K562 (cell line): Measurements from ENCODE around the gene KCTD8. TPM values are rescaled to one million over a fixed set of nuclear protein-coding genes. Genes with fewer than 3 reads are reported as not detected.

Experiments used
- ATAC-seq: fragments of 200-7000 bp; cut with Tn5 transposase; 3 replicates; pipeline ENCODE4 v1.9.1; 2020; ENCODE audit warnings: moderate library complexity
- BruUV-seq: library from RNA; stranded (reverse); fragments of 400-500 nt; replicated peaks from 2 replicates; lab custom pipeline; 2021; lab: Mats Ljungman, UMichigan
- CTCF ChIA-PET: fragments of 300-600 bp; formaldehyde crosslinking; extraction: SDS; loops from one replicate; lab custom pipeline; 2021; ENCODE audit warnings: low intra/inter-chr PET ratio; lab: Yijun Ruan, JAX
- POLR2A ChIA-PET: fragments of 300-600, 350-650 bp; sonication (Branson Sonifier 250); formaldehyde crosslinking; extraction: SDS; loops from one replicate; lab custom pipeline; 2021; ENCODE audit warnings: antibody characterized with exemption, inconsistent platforms; lab: Yijun Ruan, JAX
- DNase-seq, 4 experiments: peaks; one replicate each; pipeline versions ENCODE4 v3.0.0 to v3.0.0-alpha.2; 2011 to 2018; ENCODE audit warnings: low spot score in 3 of 4, mixed read lengths in 3 of 4; ENCODE audit errors: extremely low read depth in 1 of 4
- FAIRE-seq: peaks from 2 replicates; lab custom pipeline; 2011; peaks lifted over from hg19 to GRCh38; lab: Jason Lieb, UNC
- H2AFZ ChIP-seq: 2 replicates; pipeline ENCODE4 v1.6.0; 2011; ENCODE audit warnings: low read depth, low read length, control low read depth, inconsistent platforms
- H3K27ac ChIP-seq: fragments of 200-600 bp; 3 replicates; pipeline ENCODE4 v1.8.0; 2011; ENCODE audit warnings: low read depth, mild to moderate bottlenecking, control low read depth, inconsistent platforms, low read length, moderate library complexity, mixed read lengths; ENCODE audit errors: extremely low read depth
- H3K27me3 ChIP-seq, 2 experiments: fragments of 300-600 bp in 1 of 2; 2 replicates in 1 of 2; 3 replicates in 1 of 2; pipeline versions ENCODE4 v1.6.0 to v1.8.0; 2011; ENCODE audit warnings: inconsistent platforms in 2 of 2, low read length in 2 of 2, mild to moderate bottlenecking in 1 of 2, mixed read lengths in 1 of 2, moderate library complexity in 1 of 2; ENCODE audit not compliant: control insufficient read depth in 2 of 2, insufficient read depth in 2 of 2
- H3K36me3 ChIP-seq: fragments of 300-600 bp; 3 replicates; pipeline ENCODE4 v1.8.0; 2011; ENCODE audit warnings: mild to moderate bottlenecking, low read length, inconsistent platforms; ENCODE audit not compliant: control insufficient read depth, insufficient read depth
- H3K4me1 ChIP-seq, 2 experiments: fragments of 200-600 bp in 1 of 2; replicated peaks in 1 of 2; 2 replicates in 1 of 2; 3 replicates in 1 of 2; pipeline versions ENCODE4 v1.5.1 to v1.8.0; 2011; ENCODE audit warnings: inconsistent platforms in 2 of 2, low read length in 2 of 2, mild to moderate bottlenecking in 1 of 2, mixed read lengths in 1 of 2, moderate library complexity in 1 of 2; ENCODE audit not compliant: control insufficient read depth in 2 of 2, insufficient read depth in 2 of 2
- H3K4me2 ChIP-seq: 2 replicates; pipeline ENCODE4 v1.6.1; 2011; ENCODE audit warnings: low read length, control low read depth, inconsistent platforms, mixed read lengths; ENCODE audit not compliant: insufficient read depth
- H3K4me3 ChIP-seq: fragments of 200-600 bp; sonication (generic), shearing (Covaris generic); 2 replicates; pipeline ENCODE4 v1.5.1; 2016; ENCODE audit warnings: control low read depth, inconsistent platforms
- H3K79me2 ChIP-seq: fragments of 200-600 bp; 3 replicates; pipeline ENCODE4 v1.8.0; 2011; ENCODE audit warnings: low read length, inconsistent platforms; ENCODE audit not compliant: control insufficient read depth, insufficient read depth
- H3K9ac ChIP-seq, 2 experiments: 2 replicates each; pipeline versions ENCODE4 v1.6.0 to v1.6.1; 2011; ENCODE audit warnings: low read depth in 2 of 2, low read length in 2 of 2, control low read depth in 1 of 2, inconsistent platforms in 1 of 2, mild to moderate bottlenecking in 1 of 2, mixed read lengths in 1 of 2; ENCODE audit not compliant: insufficient read depth in 1 of 2
- H3K9me1 ChIP-seq: one replicate; pipeline ENCODE4 v1.6.0; 2011; ENCODE audit warnings: inconsistent platforms, mild to moderate bottlenecking, low read length, moderate library complexity; ENCODE audit not compliant: control insufficient read depth, insufficient read depth
- H3K9me3 ChIP-seq: replicated peaks from 2 replicates; pipeline ENCODE4 v1.5.1; 2011; ENCODE audit warnings: low read depth, low read length, inconsistent platforms; ENCODE audit not compliant: control insufficient read depth, insufficient read depth
- H4K20me1 ChIP-seq: replicated peaks from 2 replicates; pipeline ENCODE4 v1.6.1; 2011; ENCODE audit warnings: low read length, inconsistent platforms, mixed read lengths; ENCODE audit not compliant: control insufficient read depth, insufficient read depth
- ETV6 ChIP-seq, 3 experiments: fragments of 150-350 bp in 1 of 3; sonication (generic) in 1 of 3; formaldehyde crosslinking in 1 of 3; IDR thresholded peaks; 2 replicates each; pipeline versions ENCODE4 v1.6.1 to v1.8.0; 2014 to 2022; ENCODE audit warnings: borderline replicate concordance in 2 of 3, low read depth in 2 of 3, antibody characterized with exemption in 1 of 3, low read length in 1 of 3, mild to moderate bottlenecking in 1 of 3, missing genetic modification reagents in 1 of 3
- HOXB6 ChIP-seq: fragments of 250-450 bp; sonication (Bioruptor Pico); IDR thresholded peaks from 2 replicates; pipeline ENCODE4 v1.5.1; 2022; ENCODE audit warnings: mild to moderate bottlenecking, borderline replicate concordance
- NFE2 ChIP-seq: IDR thresholded peaks from 2 replicates; pipeline ENCODE4 v1.6.1; 2014; ENCODE audit warnings: antibody characterized with exemption, low read depth
- POU5F1 ChIP-seq: fragments of 150-350 bp; IDR thresholded peaks from 2 replicates; pipeline ENCODE4 v1.6.1; 2014; ENCODE audit warnings: borderline replicate concordance, low read length, low read depth, mild to moderate bottlenecking; ENCODE audit not compliant: partially characterized antibody
- PRMT5 ChIP-seq: sonication (generic); formaldehyde crosslinking; IDR thresholded peaks from 2 replicates; pipeline ENCODE4 v1.5.0; 2020; ENCODE audit warnings: missing genetic modification reagents
- WGBS: fragments of 100-300 bp; shearing (Covaris generic); methylation state at CpG from one replicate; pipeline ENCODE4 v1.1.6; 2016; ENCODE audit warnings: low coverage, mixed read lengths; ENCODE audit not compliant: insufficient coverage; ENCODE audit errors: missing lambda C conversion rate; 5-methylcytosine and 5-hydroxymethylcytosine counted together
- in situ Hi-C: fragments of 300-500 bp; cut with MboI; formaldehyde crosslinking; loops from 4 replicates; pipeline ENCODE4 v1.15.0; 2018; ENCODE audit warnings: inconsistent platforms, mixed read lengths
- intact Hi-C: fragments of 100-400 bp; cut with micrococcal nuclease; formaldehyde crosslinking; loops from 2 replicates; pipeline ENCODE4 v1.14.2; 2022
- polyA plus RNA-seq, 8 experiments: library from polyadenylated mRNA; depleted of rRNA in 4 of 8; stranded (reverse) in 5 of 8; unstranded in 3 of 8; fragments of >200 nt; fragmentation: Nextera tagmentation in 2 of 8; fragmentation: Illumina TruSeq in 1 of 8; extraction: Ambion mirVana in 2 of 8; extraction: Trizol in 1 of 8; gene quantifications; 2 replicates each; pipeline versions ENCODE4 v1.2.1 to v1.2.3, GENCODE V29; 2011 to 2014; ENCODE audit warnings: inconsistent platforms in 1 of 8, missing spikeins in 1 of 8
- total RNA-seq, 7 experiments: library from RNA; depleted of rRNA in 6 of 7; stranded (reverse); fragments of >200 nt in 6 of 7; fragmentation: Illumina TruSeq in 2 of 7; extraction: Trizol in 2 of 7; gene quantifications; 2 replicates each; pipeline versions ENCODE4 v1.2.1 to v1.2.3, GENCODE V29; 2011 to 2021; ENCODE audit warnings: low replicate concordance in 1 of 7
- TF ChIP-seq, protein P1 (sequence below), 3 experiments: IDR thresholded peaks in 2 of 3; conservative IDR thresholded peaks in 1 of 3; 2 replicates each; pipeline ENCODE4 v1.5.1; 2011 to 2012; ENCODE audit warnings: low read length in 3 of 3, mild to moderate bottlenecking in 3 of 3, control low read depth in 2 of 3, improper control_type of control experiment in 1 of 3, inconsistent platforms in 1 of 3, low read depth in 1 of 3, mixed read lengths in 1 of 3, moderate library complexity in 1 of 3; ENCODE audit not compliant: insufficient read depth in 2 of 3
- TF ChIP-seq, protein P2 (sequence below): fragments of 450-650 bp; formaldehyde crosslinking; IDR thresholded peaks from 2 replicates; pipeline ENCODE4 v1.4.0; 2020; ENCODE audit warnings: mild to moderate bottlenecking, mixed read lengths
- TF ChIP-seq, protein P3 (sequence below): fragments of 250-450 bp; sonication (Bioruptor Pico); IDR thresholded peaks from 2 replicates; pipeline ENCODE4 v1.5.0; 2022; ENCODE audit warnings: mild to moderate bottlenecking

KCTD8 gene
- total and polyA plus RNA-seq, 9 of the 15 experiments (the other 6 are each of a cell fraction or from before 2014, with no cell fraction given): not detected

DNA sequence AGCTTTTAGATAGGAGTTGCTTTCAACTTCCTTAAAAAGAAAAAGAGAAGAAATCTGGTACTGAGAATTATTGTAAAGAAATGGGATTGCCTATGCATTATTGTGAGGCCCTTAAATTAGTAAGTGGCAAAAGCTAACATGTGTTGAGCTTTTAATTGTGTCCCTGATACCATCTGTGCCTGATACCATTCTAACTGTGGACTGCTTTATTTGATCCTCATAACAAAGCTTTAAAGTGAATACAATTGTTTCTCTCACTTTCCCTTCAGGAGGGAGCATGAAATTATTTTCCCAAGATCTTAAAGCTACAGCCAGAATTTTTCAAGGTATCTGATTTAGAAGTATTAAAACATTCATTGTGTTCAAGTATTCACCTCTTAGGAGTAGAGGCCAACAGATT is 9.9 kb downstream of the KCTD8 start:
- Histone ChIP-seq H3K9me3 (no peaks in the 10 kb centered on the region), H3K9me1 (no peaks in the 10 kb centered on the region), H3K4me1 (no peaks in the 10 kb centered on the region), H3K4me2 (no peak overlapping the region), H3K27ac (no peak overlapping the region), H3K9ac (no peak overlapping the region), H2AFZ (no peak overlapping the region), H3K27me3 (no peaks in the 10 kb centered on the region), H3K79me2 (no peaks in the 10 kb centered on the region), H3K4me3 (no peak overlapping the region), H3K36me3 (no peaks in the 10 kb centered on the region), H4K20me1 (no peaks in the 10 kb centered on the region)
- FAIRE-seq (no peak), DNase-seq (no peak), ATAC-seq (no peak)
- in situ Hi-C loops (no loop called here), intact Hi-C loops (no loop called here)
- ChIA-PET POLR2A (no interaction called here), CTCF (no interaction called here)
- no peak for TF ChIP-seq POU5F1
- no peak for TF ChIP-seq HOXB6 (CRISPR knock-in tag)
- TF ChIP-seq, protein P1, sequence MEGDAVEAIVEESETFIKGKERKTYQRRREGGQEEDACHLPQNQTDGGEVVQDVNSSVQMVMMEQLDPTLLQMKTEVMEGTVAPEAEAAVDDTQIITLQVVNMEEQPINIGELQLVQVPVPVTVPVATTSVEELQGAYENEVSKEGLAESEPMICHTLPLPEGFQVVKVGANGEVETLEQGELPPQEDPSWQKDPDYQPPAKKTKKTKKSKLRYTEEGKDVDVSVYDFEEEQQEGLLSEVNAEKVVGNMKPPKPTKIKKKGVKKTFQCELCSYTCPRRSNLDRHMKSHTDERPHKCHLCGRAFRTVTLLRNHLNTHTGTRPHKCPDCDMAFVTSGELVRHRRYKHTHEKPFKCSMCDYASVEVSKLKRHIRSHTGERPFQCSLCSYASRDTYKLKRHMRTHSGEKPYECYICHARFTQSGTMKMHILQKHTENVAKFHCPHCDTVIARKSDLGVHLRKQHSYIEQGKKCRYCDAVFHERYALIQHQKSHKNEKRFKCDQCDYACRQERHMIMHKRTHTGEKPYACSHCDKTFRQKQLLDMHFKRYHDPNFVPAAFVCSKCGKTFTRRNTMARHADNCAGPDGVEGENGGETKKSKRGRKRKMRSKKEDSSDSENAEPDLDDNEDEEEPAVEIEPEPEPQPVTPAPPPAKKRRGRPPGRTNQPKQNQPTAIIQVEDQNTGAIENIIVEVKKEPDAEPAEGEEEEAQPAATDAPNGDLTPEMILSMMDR (IDR thresholded peaks at IDR 0.05 in 2 of 3, conservative IDR thresholded peaks at IDR 0.05 in 1 of 3; ENCODE audit: insufficient read depth in 2 of 3, low read depth in 1 of 3, low read length in 3 of 3): no peak
- BruUV-seq: no TSS peak

DNA sequence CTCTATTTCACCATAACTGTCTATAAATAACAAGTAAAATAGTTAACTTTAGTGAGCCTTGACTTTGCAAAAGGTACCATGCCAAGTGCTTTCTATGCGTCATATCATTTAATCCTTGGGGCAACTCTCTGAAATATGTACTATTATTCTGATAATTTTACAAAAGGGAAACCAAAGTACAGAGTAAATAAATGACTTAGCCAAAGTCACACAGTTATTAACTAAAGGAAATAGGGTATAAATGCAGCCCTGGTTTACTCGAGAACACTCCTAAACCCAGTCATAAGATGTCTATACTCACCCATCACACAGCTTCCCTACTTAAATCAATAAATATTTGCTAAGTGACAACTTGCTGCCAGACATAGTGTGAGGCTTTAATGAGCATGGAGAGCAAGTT is 14.4 kb downstream of the KCTD8 start:
- intact Hi-C loops: no loop called here
- 6% methylated on average over 2 of the region's 2 CpGs for WGBS
- no peak overlapping the region for H3K4me2 ChIP-seq
- no peaks in the 10 kb centered on the region for H3K4me1 ChIP-seq
- H3K9ac ChIP-seq: no peak overlapping the region
- H3K36me3 ChIP-seq: no peaks in the 10 kb centered on the region
- POLR2A ChIA-PET: no interaction called here
- H4K20me1 ChIP-seq: no peaks in the 10 kb centered on the region
- H3K9me1 ChIP-seq: no peaks in the 10 kb centered on the region
- FAIRE-seq: no peak
- CTCF ChIA-PET: no interaction called here
- H3K9me3 ChIP-seq: no peaks in the 10 kb centered on the region
- ATAC-seq: no peak
- no TSS peak for BruUV-seq
- no peaks in the 10 kb centered on the region for H3K79me2 ChIP-seq
- no peak overlapping the region for H2AFZ ChIP-seq
- no peaks in the 10 kb centered on the region for H3K27me3 ChIP-seq
- DNase-seq: no peak
- H3K27ac ChIP-seq: no peak overlapping the region
- H3K4me3 ChIP-seq: no peak overlapping the region
- in situ Hi-C loops: no loop called here
- TF ChIP-seq NFE2: no peak
- no peak for TF ChIP-seq ETV6 (IDR thresholded peaks at IDR 0.05; ENCODE audit: borderline replicate concordance in 1 of 2, low read depth in 2 of 2, low read length in 1 of 2)
- no peak for TF ChIP-seq ETV6 (CRISPR knock-in tag; IDR thresholded peaks at IDR 0.05; ENCODE audit: borderline replicate concordance)
- TF ChIP-seq, protein P2, sequence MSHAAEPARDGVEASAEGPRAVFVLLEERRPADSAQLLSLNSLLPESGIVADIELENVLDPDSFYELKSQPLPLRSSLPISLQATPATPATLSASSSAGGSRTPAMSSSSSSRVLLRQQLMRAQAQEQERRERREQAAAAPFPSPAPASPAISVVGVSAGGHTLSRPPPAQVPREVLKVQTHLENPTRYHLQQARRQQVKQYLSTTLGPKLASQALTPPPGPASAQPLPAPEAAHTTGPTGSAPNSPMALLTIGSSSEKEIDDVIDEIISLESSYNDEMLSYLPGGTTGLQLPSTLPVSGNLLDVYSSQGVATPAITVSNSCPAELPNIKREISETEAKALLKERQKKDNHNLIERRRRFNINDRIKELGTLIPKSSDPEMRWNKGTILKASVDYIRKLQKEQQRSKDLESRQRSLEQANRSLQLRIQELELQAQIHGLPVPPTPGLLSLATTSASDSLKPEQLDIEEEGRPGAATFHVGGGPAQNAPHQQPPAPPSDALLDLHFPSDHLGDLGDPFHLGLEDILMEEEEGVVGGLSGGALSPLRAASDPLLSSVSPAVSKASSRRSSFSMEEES (CRISPR knock-in tag): no peak
- TF ChIP-seq, protein P3, sequence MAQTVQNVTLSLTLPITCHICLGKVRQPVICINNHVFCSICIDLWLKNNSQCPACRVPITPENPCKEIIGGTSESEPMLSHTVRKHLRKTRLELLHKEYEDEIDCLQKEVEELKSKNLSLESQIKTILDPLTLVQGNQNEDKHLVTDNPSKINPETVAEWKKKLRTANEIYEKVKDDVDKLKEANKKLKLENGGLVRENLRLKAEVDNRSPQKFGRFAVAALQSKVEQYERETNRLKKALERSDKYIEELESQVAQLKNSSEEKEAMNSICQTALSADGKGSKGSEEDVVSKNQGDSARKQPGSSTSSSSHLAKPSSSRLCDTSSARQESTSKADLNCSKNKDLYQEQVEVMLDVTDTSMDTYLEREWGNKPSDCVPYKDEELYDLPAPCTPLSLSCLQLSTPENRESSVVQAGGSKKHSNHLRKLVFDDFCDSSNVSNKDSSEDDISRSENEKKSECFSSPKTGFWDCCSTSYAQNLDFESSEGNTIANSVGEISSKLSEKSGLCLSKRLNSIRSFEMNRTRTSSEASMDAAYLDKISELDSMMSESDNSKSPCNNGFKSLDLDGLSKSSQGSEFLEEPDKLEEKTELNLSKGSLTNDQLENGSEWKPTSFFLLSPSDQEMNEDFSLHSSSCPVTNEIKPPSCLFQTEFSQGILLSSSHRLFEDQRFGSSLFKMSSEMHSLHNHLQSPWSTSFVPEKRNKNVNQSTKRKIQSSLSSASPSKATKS (CRISPR knock-in tag): no peak
- no peak for TF ChIP-seq PRMT5 (CRISPR knock-in tag)
